GM12865 (cell line): ENCODE data around the gene FBLIM1.

Experiments
- DNase-seq: peaks from one replicate; pipeline ENCODE4 v3.0.0; 2010; ENCODE audit warnings: low read depth
- H3K4me3 ChIP-seq: 2 replicates; pipeline ENCODE4 v1.5.1; 2011; ENCODE audit warnings: mild to moderate bottlenecking, low read depth, low read length, control low read depth
- TF ChIP-seq, protein P1 (sequence below): IDR thresholded peaks from 2 replicates; pipeline ENCODE4 v1.5.1; 2011; ENCODE audit warnings: low read length, control low read depth, low read depth, inconsistent platforms; ENCODE audit not compliant: insufficient read depth; ENCODE audit errors: missing control alignments

The FBLIM1 gene

GRCh38 chr1:15735304-15736037 lies 23.1 kb upstream of the FBLIM1 start:
- TF ChIP-seq, protein P1, sequence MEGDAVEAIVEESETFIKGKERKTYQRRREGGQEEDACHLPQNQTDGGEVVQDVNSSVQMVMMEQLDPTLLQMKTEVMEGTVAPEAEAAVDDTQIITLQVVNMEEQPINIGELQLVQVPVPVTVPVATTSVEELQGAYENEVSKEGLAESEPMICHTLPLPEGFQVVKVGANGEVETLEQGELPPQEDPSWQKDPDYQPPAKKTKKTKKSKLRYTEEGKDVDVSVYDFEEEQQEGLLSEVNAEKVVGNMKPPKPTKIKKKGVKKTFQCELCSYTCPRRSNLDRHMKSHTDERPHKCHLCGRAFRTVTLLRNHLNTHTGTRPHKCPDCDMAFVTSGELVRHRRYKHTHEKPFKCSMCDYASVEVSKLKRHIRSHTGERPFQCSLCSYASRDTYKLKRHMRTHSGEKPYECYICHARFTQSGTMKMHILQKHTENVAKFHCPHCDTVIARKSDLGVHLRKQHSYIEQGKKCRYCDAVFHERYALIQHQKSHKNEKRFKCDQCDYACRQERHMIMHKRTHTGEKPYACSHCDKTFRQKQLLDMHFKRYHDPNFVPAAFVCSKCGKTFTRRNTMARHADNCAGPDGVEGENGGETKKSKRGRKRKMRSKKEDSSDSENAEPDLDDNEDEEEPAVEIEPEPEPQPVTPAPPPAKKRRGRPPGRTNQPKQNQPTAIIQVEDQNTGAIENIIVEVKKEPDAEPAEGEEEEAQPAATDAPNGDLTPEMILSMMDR = no peak
- DNase-seq = no peak
- H3K4me3 ChIP-seq = no peak overlapping the region

GRCh38 chr1:15736038-15736891 lies 22.3 kb upstream of the FBLIM1 start, which contains the start of gene SLC25A34:
Gene SLC25A34 (plus strand): TSS chr1:15736258. CDS start chr1:15736486, 228 bp downstream.
- no peak for DNase-seq
- TF ChIP-seq, protein P1 = no peak
- H3K4me3 ChIP-seq = no peak within 1 kb of the TSS

DNA sequence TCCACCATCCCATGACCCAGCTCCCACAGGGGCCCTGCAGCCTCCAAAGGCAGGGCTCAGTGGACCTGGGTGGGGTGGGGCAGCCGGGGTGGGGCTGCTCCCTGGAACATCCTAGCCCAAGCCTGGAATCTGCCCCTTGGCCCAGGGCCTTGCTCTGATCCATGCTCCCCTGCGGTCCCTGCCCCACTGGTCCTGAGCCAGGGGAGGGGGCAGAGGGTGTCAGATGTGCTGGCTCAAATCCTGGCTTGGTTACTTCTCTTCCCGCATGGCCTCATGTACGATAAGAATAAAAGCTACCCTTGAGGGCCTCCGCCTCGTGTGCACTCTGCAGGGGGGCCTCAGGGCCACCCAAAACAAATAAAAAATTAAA lies 21.7 kb upstream of the FBLIM1 start:
- no peak for DNase-seq
- TF ChIP-seq, protein P1 = no peak
- H3K4me3 ChIP-seq = no peak overlapping the region

- H3K4me3 ChIP-seq = no peak overlapping the region
- TF ChIP-seq, protein P1 = no peak
- DNase-seq = no peak
Measured at GRCh38 chr1:15737324-15738319, 21.0 kb upstream of the FBLIM1 start.

GRCh38 chr1:15738416-15739113 lies 20.0 kb upstream of the FBLIM1 start:
- TF ChIP-seq, protein P1 = no peak
- H3K4me3 ChIP-seq = no peak overlapping the region
- no peak for DNase-seq

DNA sequence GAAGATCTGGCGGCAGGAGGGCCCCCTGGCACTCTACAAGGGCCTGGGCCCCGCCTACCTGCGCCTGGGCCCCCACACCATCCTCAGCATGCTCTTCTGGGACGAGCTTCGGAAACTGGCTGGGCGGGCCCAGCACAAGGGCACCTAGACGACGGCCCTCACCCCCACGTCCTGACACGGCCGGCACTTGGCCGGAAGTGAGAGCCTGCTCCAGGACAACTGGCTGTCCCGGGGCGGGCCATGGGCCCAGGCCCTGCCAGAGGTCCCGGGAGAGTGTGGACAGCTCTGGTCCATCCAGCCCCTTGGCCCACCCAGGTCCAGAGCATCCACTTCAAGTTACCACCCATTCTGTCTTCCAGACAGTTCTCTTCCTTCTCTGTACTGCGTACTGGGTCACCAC lies 19.3 kb upstream of the FBLIM1 start:
- H3K4me3 ChIP-seq = no peak overlapping the region
- TF ChIP-seq, protein P1 = no peak
- DNase-seq = no peak
